Breast epithelium (tissue), 3 donors: ENCODE results near the gene PWWP2B.

Experiments
- CTCF ChIP-seq, 3 donors: fragments of 450-650 bp; IDR thresholded peaks; one replicate each; pipeline ENCODE4 v1.5.1; 2016 to 2017; ENCODE audit warnings: antibody characterized with exemption in 3 of 3, mild to moderate bottlenecking in 3 of 3, moderate library complexity in 3 of 3
- POLR2A ChIP-seq: fragments of 450-650 bp; IDR thresholded peaks from one replicate; pipeline ENCODE4 v1.6.1; 2016; ENCODE audit warnings: antibody characterized with exemption, mild to moderate bottlenecking, moderate library complexity
- POLR2AphosphoS5 ChIP-seq, 3 donors: sonication (generic); formaldehyde crosslinking; IDR thresholded peaks; one replicate each; pipeline ENCODE4 v1.6.1; 2017; ENCODE audit warnings: antibody characterized with exemption in 3 of 3

- TF ChIP-seq CTCF (IDR thresholded peaks at IDR 0.05) (no peak), POLR2A (no peak), POLR2AphosphoS5 (IDR thresholded peaks at IDR 0.05) (no peak)
Observed at GRCh38 chr10:132425757-132426155, 28.8 kb downstream of the PWWP2B start.
